OCI-LY1 (cell line): ENCODE data around the gene ERGIC1.

Source experiments
- CTCF ChIP-seq: fragments of 200-600 bp; sonication (generic), shearing (Covaris generic); IDR thresholded peaks from 2 replicates; pipeline ENCODE4 v1.5.1; 2017; ENCODE audit warnings: mild to moderate bottlenecking, antibody characterized with exemption, low read length, moderate library complexity, mixed read lengths
- EZH2 ChIP-seq: fragments of 200-600 bp; sonication (generic), shearing (Covaris generic); IDR thresholded peaks from 2 replicates; pipeline ENCODE4 v1.8.0; 2017; ENCODE audit warnings: borderline replicate concordance, mixed run types, mild to moderate bottlenecking, antibody characterized with exemption, low read length, moderate library complexity, mixed read lengths

- TF ChIP-seq CTCF = no peak
- TF ChIP-seq EZH2 = no peak
Observed at GRCh38 chr5:172907657-172908056, 73.6 kb downstream of the ERGIC1 start.
